GM12872 (cell line): ENCODE data around the gene XRCC4.

Source experiments
- CTCF ChIP-seq: IDR thresholded peaks from 3 replicates; pipeline ENCODE4 v1.5.1; 2011; ENCODE audit warnings: low read depth, mild to moderate bottlenecking, low read length, moderate library complexity; ENCODE audit not compliant: insufficient read depth

XRCC4 gene

GRCh38 chr5:83299353-83299752 is 222.0 kb downstream of the XRCC4 start:
- TF ChIP-seq CTCF, result no peak

- TF ChIP-seq CTCF, result no peak
Observed at GRCh38 chr5:83306572-83307241, 229.4 kb downstream of the XRCC4 start.

GRCh38 chr5:83312663-83313062 is 235.3 kb downstream of the XRCC4 start:
- no peak for TF ChIP-seq CTCF

GRCh38 chr5:83313436-83313835 is 236.1 kb downstream of the XRCC4 start:
- no peak for TF ChIP-seq CTCF

GRCh38 chr5:83321483-83322055 is 244.2 kb downstream of the XRCC4 start:
- no peak for TF ChIP-seq CTCF

GRCh38 chr5:83322273-83322924 is 245.1 kb downstream of the XRCC4 start:
- no peak for TF ChIP-seq CTCF

GRCh38 chr5:83323557-83324180 is 246.3 kb downstream of the XRCC4 start:
- TF ChIP-seq CTCF, result no peak
